Lung (tissue), 12 donors: ENCODE results near the gene P3R3URF. TPM values are rescaled to one million over a fixed set of nuclear protein-coding genes. Genes with fewer than 3 reads are reported as not detected.
A peak's percentile ranks its signal among the peaks of the same experiment; 100 is the strongest.

ENCODE experiments used
- ATAC-seq: fragments of 200-7000 bp; cut with Tn5 transposase; one replicate; pipeline ENCODE4 v1.9.1; 2020; ENCODE audit warnings: moderate number of reproducible peaks; ENCODE audit not compliant: insufficient read depth, low FRiP score
- DNase-seq, 3 donors: peaks; one replicate each; pipeline ENCODE4 v3.0.0-alpha.2; 2013 to 2017
- H3K27ac ChIP-seq, 2 donors: one replicate each; pipeline ENCODE4 v1.5.1; 2013; ENCODE audit warnings: mild to moderate bottlenecking in 2 of 2, moderate library complexity in 2 of 2, control low read depth in 1 of 2, inconsistent platforms in 1 of 2, low read depth in 1 of 2, low read length in 1 of 2
- H3K27me3 ChIP-seq, 3 donors: one replicate each; pipeline ENCODE4 v1.5.1; 2013; ENCODE audit warnings: low read length in 2 of 3; ENCODE audit not compliant: control insufficient read depth in 3 of 3, insufficient read depth in 3 of 3
- H3K36me3 ChIP-seq, 4 donors: one replicate each; pipeline ENCODE4 v1.5.1; 2013; ENCODE audit warnings: low read length in 4 of 4, mild to moderate bottlenecking in 1 of 4, moderate library complexity in 1 of 4; ENCODE audit not compliant: control insufficient read depth in 4 of 4, insufficient read depth in 4 of 4
- H3K4me1 ChIP-seq, 5 donors: one replicate each; pipeline ENCODE4 v1.5.1; 2013; ENCODE audit warnings: low read length in 5 of 5, mild to moderate bottlenecking in 2 of 5, moderate library complexity in 1 of 5; ENCODE audit not compliant: control insufficient read depth in 5 of 5, insufficient read depth in 5 of 5
- H3K4me3 ChIP-seq: one replicate; pipeline ENCODE4 v1.5.1; 2013; ENCODE audit warnings: mild to moderate bottlenecking, control low read depth, moderate library complexity
- H3K9ac ChIP-seq, 2 donors: one replicate each; pipeline ENCODE4 v1.5.1; 2013; ENCODE audit warnings: low read length in 2 of 2, control low read depth in 1 of 2; ENCODE audit not compliant: insufficient read depth in 1 of 2
- H3K9me3 ChIP-seq, 4 donors: one replicate each; pipeline ENCODE4 v1.5.1; 2013; ENCODE audit warnings: low read length in 3 of 4, mild to moderate bottlenecking in 1 of 4, moderate library complexity in 1 of 4; ENCODE audit not compliant: control insufficient read depth in 4 of 4, insufficient read depth in 3 of 4
- CTCF ChIP-seq: IDR thresholded peaks from 2 replicates; pipeline ENCODE4 v1.5.1; 2012; ENCODE audit warnings: mild to moderate bottlenecking; ENCODE audit errors: control extremely low read depth, extremely low read depth
- WGBS, 2 donors: extraction: QIAGEN DNeasy Blood & Tissue Kit; methylation state at CpG; one replicate each; pipeline ENCODE4 v1.1.7; 2013; 5-methylcytosine and 5-hydroxymethylcytosine counted together
- polyA plus RNA-seq, 2 donors: library from polyadenylated mRNA; stranded (reverse); fragments of 200-250 nt; gene quantifications; one replicate each; pipeline ENCODE4 v1.2.1, GENCODE V29; 2013
- total RNA-seq, 2 donors: library from RNA; depleted of rRNA in 1 of 2; stranded (reverse); fragments of >200 nt in 1 of 2; gene quantifications; one replicate each; pipeline ENCODE4 v1.2.1, GENCODE V29; 2014 to 2021
- donor health status: control.
- donor health status: control.
- donor health status: Bipolar disorder and iron deficiency.
- donor health status: healthy.
- donor health status: DM: yes; HTN: yes; CAD: no.

P3R3URF gene
- total and polyA plus RNA-seq, 4 donors: not detected

GRCh38 chr1:46180082-46180616, 3.9 kb upstream of the P3R3URF start:
- no peak for DNase-seq
- Histone ChIP-seq H3K27me3 (no peaks in the 10 kb centered on the region), H3K9ac (no peak overlapping the region), H3K9me3 (no peaks in the 10 kb centered on the region), H3K4me3 (no peak overlapping the region), H3K36me3 (no peaks in the 10 kb centered on the region), H3K4me1 (peaks cover 0 to 21% (median 7%) of the 10 kb centered on the region in 5 donors), H3K27ac (no peak overlapping the region)
- peak; percentile 4 for TF ChIP-seq CTCF
- ATAC-seq: no peak
- WGBS, 2 donors: 57 to 74% methylated on average over 12 of the region's 12 CpGs

GRCh38 chr1:46179138-46180081, 3.1 kb upstream of the P3R3URF start:
- H3K9ac ChIP-seq: no peak overlapping the region
- H3K27me3 ChIP-seq: no peaks in the 10 kb centered on the region
- no peaks in the 10 kb centered on the region for H3K36me3 ChIP-seq
- H3K9me3 ChIP-seq: no peaks in the 10 kb centered on the region
- H3K27ac ChIP-seq: peak overlapping the region in 1 of 2 donors; percentile 2
- DNase-seq (peak; percentile 86 to 93 (median 93)), ATAC-seq (peak; percentile 86)
- H3K4me3 ChIP-seq: no peak overlapping the region
- TF ChIP-seq CTCF: peak; percentile 97
- 11 to 18% methylated on average over 10 of the region's 10 CpGs for WGBS, 2 donors
- H3K4me1 ChIP-seq: peaks cover 0 to 19% (median 7%) of the 10 kb centered on the region in 5 donors

DNA sequence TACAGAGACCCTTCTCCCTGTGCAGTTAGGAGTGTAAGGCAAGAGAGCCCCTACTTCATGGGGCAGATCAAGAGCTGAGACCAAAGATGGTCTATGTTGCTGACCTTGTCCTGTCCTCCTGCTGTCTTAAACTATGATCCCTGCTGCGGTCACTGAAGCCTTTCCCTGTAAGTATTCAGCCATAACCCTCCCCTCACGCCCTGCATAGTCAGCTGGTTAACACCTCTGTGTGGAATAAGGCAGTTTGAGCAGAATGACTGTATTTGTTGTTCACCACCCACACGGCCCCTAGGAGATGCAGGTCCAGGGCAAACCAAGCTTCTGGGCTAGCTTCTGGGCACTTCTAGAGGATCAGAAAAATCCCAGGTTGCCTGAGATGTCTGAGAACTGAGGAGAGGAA, 1.0 kb downstream of the P3R3URF start:
- ATAC-seq: no peak
- no peak for TF ChIP-seq CTCF
- Histone ChIP-seq H3K27me3 (no peaks in the 10 kb centered on the region), H3K27ac (peak overlapping the region; percentile 53 to 56), H3K36me3 (no peaks in the 10 kb centered on the region), H3K4me3 (no peak overlapping the region), H3K9ac (no peak overlapping the region), H3K9me3 (no peaks in the 10 kb centered on the region), H3K4me1 (peaks cover 0 to 28% (median 4%) of the 10 kb centered on the region in 5 donors)
- 72 to 83% methylated on average over 3 of the region's 3 CpGs for WGBS, 2 donors
- DNase-seq: no peak
